GM13977 (cell line): ENCODE measurements around the gene NATD1.

Source experiments
- DNase-seq: peaks from one replicate; pipeline ENCODE4 v3.0.0; 2012; ENCODE audit warnings: low spot score
- CTCF ChIP-seq: IDR thresholded peaks from 2 replicates; pipeline ENCODE4 v1.5.1; 2012; ENCODE audit warnings: mild to moderate bottlenecking, control low read depth; ENCODE audit not compliant: insufficient read depth; ENCODE audit errors: extremely low read depth, missing control alignments
- in situ Hi-C: fragments of 300-500 bp; cut with MboI; formaldehyde crosslinking; loops from one replicate; pipeline ENCODE4 v1.12.0; 2022; ENCODE audit warnings: low sequenced_read_pairs, low pct_unique_long_range_greater_than_20kb, mixed read lengths, inconsistent platforms; ENCODE audit not compliant: unreplicated experiment

NATD1 gene

GRCh38 chr17:21215935-21216334 lies 37.3 kb downstream of the NATD1 start:
- in situ Hi-C loops: no loop called here
- no peak for DNase-seq
- TF ChIP-seq CTCF: no peak

- no peak for TF ChIP-seq CTCF
- peak; percentile 53 for DNase-seq
- in situ Hi-C loops: no loop called here
These were observed 38.3 kb downstream of the NATD1 start for GRCh38 chr17:21214777-21215541.

- in situ Hi-C loops: no loop called here
- DNase-seq: peak; percentile 99
- TF ChIP-seq CTCF: no peak
These were observed 39.0 kb downstream of the NATD1 start, which contains the start of gene TMEM11 for GRCh38 chr17:21214015-21214776. TSS of gene TMEM11 (minus strand) at chr17:21214161. CDS start at chr17:21214152, 9 bp downstream.

GRCh38 chr17:21213638-21214014 lies 39.6 kb downstream of the NATD1 start:
- TF ChIP-seq CTCF: no peak
- in situ Hi-C loops: no loop called here
- no peak for DNase-seq

- in situ Hi-C loops: no loop called here
- no peak for TF ChIP-seq CTCF
- DNase-seq: no peak
These were observed 40.2 kb downstream of the NATD1 start for GRCh38 chr17:21212826-21213637.

GRCh38 chr17:21211825-21212479 lies 41.3 kb downstream of the NATD1 start:
- no peak for TF ChIP-seq CTCF
- DNase-seq: no peak
- in situ Hi-C loops: no loop called here
